Fibroblast of lung (primary cell): Measurements from ENCODE around the gene ELK3. TPM values are rescaled to one million over a fixed set of nuclear protein-coding genes. Genes with fewer than 3 reads are reported as not detected.

ENCODE experiments used
- DNase-seq, 2 donors: peaks; one replicate each; pipeline versions ENCODE4 v3.0.0 to v3.0.0-alpha.2; 2010; ENCODE audit warnings: low read depth in 2 of 2
- H2AFZ ChIP-seq: 2 replicates; pipeline ENCODE4 v1.5.1; 2012; ENCODE audit warnings: low read length, control low read depth, inconsistent platforms
- H3K27ac ChIP-seq: 2 replicates; pipeline ENCODE4 v1.5.1; 2011; ENCODE audit warnings: low read length, control low read depth; ENCODE audit not compliant: insufficient read depth
- H3K27me3 ChIP-seq: 2 replicates; pipeline ENCODE4 v1.5.1; 2011; ENCODE audit warnings: mild to moderate bottlenecking, low read length; ENCODE audit not compliant: control insufficient read depth, insufficient read depth
- H3K36me3 ChIP-seq: 2 replicates; pipeline ENCODE4 v1.5.1; 2011; ENCODE audit warnings: low read length; ENCODE audit not compliant: control insufficient read depth, insufficient read depth
- H3K4me1 ChIP-seq: 2 replicates; pipeline ENCODE4 v1.5.1; 2011; ENCODE audit warnings: low read length; ENCODE audit not compliant: control insufficient read depth, insufficient read depth; ENCODE audit errors: extremely low read depth
- H3K4me2 ChIP-seq: 2 replicates; pipeline ENCODE4 v1.5.1; 2011; ENCODE audit warnings: low read length, control low read depth; ENCODE audit not compliant: insufficient read depth; ENCODE audit errors: extremely low read depth
- H3K4me3 ChIP-seq, 4 experiments: fragments of 200-600 bp in 1 of 4; sonication (generic) in 1 of 4; replicated peaks in 1 of 4; 2 replicates each; pipeline ENCODE4 v1.5.1; 2011 to 2016; ENCODE audit warnings: low read length in 4 of 4, low read depth in 3 of 4, mild to moderate bottlenecking in 3 of 4, control low read depth in 2 of 4, inconsistent platforms in 1 of 4, mixed read lengths in 1 of 4; ENCODE audit not compliant: insufficient read depth in 1 of 4; ENCODE audit errors: control extremely low read depth in 1 of 4
- H3K79me2 ChIP-seq: 2 replicates; pipeline ENCODE4 v1.5.1; 2012; ENCODE audit warnings: mild to moderate bottlenecking, low read length, inconsistent platforms; ENCODE audit not compliant: control insufficient read depth, insufficient read depth
- H3K9ac ChIP-seq: 2 replicates; pipeline ENCODE4 v1.5.1; 2011; ENCODE audit warnings: mild to moderate bottlenecking, low read length, control low read depth; ENCODE audit not compliant: insufficient read depth
- H3K9me3 ChIP-seq: 2 replicates; pipeline ENCODE4 v1.5.1; 2012; ENCODE audit warnings: low read depth, low read length; ENCODE audit not compliant: control insufficient read depth, insufficient read depth
- H4K20me1 ChIP-seq: 2 replicates; pipeline ENCODE4 v1.5.1; 2011; ENCODE audit warnings: low read length; ENCODE audit not compliant: control insufficient read depth, insufficient read depth; ENCODE audit errors: extremely low read depth
- EZH2 ChIP-seq: IDR thresholded peaks from 2 replicates; pipeline ENCODE4 v1.5.1; 2012; ENCODE audit warnings: low read length, control low read depth, mild to moderate bottlenecking; ENCODE audit errors: missing control alignments
- polyA plus RNA-seq, 2 donors: library from polyadenylated mRNA; depleted of rRNA in 1 of 2; stranded (reverse) in 1 of 2; unstranded in 1 of 2; fragments of >200 nt; gene quantifications; 2 replicates each; pipeline ENCODE4 v1.2.1, GENCODE V29; 2011 to 2012; ENCODE audit warnings: missing spikeins in 1 of 2
- total RNA-seq: library from RNA; depleted of rRNA; stranded (reverse); fragments of >200 nt; gene quantifications from 2 replicates; pipeline ENCODE4 v1.2.1, GENCODE V29; 2014
- TF ChIP-seq, protein P1 (sequence below), 2 donors: IDR thresholded peaks in 1 of 2; conservative IDR thresholded peaks in 1 of 2; 1 replicate in 1 of 2; 2 replicates in 1 of 2; pipeline ENCODE4 v1.5.1; 2011 to 2012; ENCODE audit warnings: low read length in 2 of 2, control low read depth in 1 of 2, inconsistent platforms in 1 of 2, low read depth in 1 of 2, mild to moderate bottlenecking in 1 of 2

The ELK3 gene
- total and polyA plus RNA-seq, 2 donors (not counting 1 experiment from before 2014, with no cell fraction given), result 14.7 to 27.9 TPM

DNA sequence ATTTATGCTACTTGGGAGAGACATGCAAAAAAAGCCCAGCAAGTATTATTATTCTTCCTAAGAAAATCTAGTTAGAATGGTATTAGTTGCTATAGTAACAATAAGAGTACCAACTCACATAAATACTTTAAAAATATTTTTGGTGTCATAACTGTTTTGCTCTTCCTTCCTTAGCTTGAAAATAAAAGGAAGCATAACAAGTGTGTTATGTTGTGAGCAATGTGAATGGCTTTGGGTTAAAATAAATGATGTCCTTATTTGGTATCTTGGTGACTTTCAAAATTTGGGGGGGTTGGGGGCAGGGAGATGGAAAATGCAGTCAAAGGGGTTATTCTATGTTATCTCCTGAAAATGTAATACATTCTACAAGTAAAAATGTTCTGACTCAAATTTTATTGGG lies 91.0 kb downstream of the ELK3 start:
- no peaks in the 10 kb centered on the region for H4K20me1 ChIP-seq
- no peak overlapping the region for H2AFZ ChIP-seq
- H3K27me3 ChIP-seq, result no peaks in the 10 kb centered on the region
- H3K4me3 ChIP-seq, result no peak overlapping the region
- H3K79me2 ChIP-seq, result no peaks in the 10 kb centered on the region
- no peak overlapping the region for H3K4me2 ChIP-seq
- DNase-seq, result no peak
- no peak overlapping the region for H3K9ac ChIP-seq
- H3K36me3 ChIP-seq, result peaks cover 7% of the 10 kb centered on the region
- TF ChIP-seq EZH2, result no peak
- TF ChIP-seq, protein P1, sequence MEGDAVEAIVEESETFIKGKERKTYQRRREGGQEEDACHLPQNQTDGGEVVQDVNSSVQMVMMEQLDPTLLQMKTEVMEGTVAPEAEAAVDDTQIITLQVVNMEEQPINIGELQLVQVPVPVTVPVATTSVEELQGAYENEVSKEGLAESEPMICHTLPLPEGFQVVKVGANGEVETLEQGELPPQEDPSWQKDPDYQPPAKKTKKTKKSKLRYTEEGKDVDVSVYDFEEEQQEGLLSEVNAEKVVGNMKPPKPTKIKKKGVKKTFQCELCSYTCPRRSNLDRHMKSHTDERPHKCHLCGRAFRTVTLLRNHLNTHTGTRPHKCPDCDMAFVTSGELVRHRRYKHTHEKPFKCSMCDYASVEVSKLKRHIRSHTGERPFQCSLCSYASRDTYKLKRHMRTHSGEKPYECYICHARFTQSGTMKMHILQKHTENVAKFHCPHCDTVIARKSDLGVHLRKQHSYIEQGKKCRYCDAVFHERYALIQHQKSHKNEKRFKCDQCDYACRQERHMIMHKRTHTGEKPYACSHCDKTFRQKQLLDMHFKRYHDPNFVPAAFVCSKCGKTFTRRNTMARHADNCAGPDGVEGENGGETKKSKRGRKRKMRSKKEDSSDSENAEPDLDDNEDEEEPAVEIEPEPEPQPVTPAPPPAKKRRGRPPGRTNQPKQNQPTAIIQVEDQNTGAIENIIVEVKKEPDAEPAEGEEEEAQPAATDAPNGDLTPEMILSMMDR (conservative IDR thresholded peaks at IDR 0.05 in 1 of 2, IDR thresholded peaks at IDR 0.05 in 1 of 2; ENCODE audit: low read depth in 1 of 2, low read length in 2 of 2), result no peak
- H3K4me1 ChIP-seq, result no peaks in the 10 kb centered on the region
- H3K9me3 ChIP-seq, result no peaks in the 10 kb centered on the region
- H3K27ac ChIP-seq, result no peak overlapping the region

DNA sequence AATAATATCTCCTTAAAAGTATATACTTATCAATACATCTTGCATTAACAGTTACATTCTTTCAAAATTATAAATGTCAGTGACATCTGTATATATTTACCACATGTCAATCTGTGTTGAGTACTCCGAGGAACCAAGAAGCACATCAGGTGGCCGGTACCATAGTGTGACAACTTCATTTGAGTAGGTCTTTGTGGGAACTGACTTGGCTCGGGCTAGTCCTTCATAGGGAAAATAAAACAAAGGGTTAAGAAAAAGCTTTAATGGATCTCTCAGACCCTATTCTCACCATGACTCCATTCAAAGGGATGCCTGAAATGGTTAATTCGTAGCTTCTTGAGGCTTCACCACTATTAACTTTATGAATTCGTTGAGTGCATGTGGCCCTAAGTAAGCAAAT lies 94.9 kb downstream of the ELK3 start:
- Histone ChIP-seq H3K9ac (no peak overlapping the region), H3K9me3 (no peaks in the 10 kb centered on the region), H3K27ac (no peak overlapping the region), H3K4me3 (no peak overlapping the region), H3K36me3 (peaks cover 8% of the 10 kb centered on the region), H3K4me2 (no peak overlapping the region), H2AFZ (no peak overlapping the region), H3K27me3 (no peaks in the 10 kb centered on the region), H3K79me2 (no peaks in the 10 kb centered on the region), H4K20me1 (no peaks in the 10 kb centered on the region), H3K4me1 (no peaks in the 10 kb centered on the region)
- no peak for DNase-seq
- TF ChIP-seq EZH2, result no peak
- TF ChIP-seq, protein P1 (conservative IDR thresholded peaks at IDR 0.05 in 1 of 2, IDR thresholded peaks at IDR 0.05 in 1 of 2; ENCODE audit: low read depth in 1 of 2, low read length in 2 of 2), result no peak

DNA sequence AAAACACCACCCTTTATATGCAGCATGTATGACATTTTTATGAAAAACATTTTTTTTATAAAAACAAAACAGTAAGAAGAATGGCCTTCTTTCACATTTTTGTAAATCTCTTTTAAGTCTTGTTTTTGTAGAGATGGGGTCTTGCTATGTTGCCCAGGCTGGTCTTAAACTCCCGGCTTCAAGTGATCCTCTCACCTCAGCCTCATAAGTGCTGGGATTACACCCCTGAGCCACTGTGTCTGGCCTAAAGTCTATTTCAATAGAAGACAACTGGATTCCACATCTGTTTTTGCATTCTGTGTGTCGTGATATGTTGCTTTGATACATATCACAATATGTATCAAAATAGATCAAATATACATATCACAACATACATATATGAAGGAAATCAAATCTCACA lies 98.9 kb downstream of the ELK3 start:
- Histone ChIP-seq H4K20me1 (no peaks in the 10 kb centered on the region), H3K36me3 (peaks cover 1% of the 10 kb centered on the region), H3K4me3 (no peak overlapping the region), H3K4me1 (no peaks in the 10 kb centered on the region), H3K27ac (no peak overlapping the region), H3K27me3 (no peaks in the 10 kb centered on the region), H3K79me2 (no peaks in the 10 kb centered on the region), H3K4me2 (no peak overlapping the region), H3K9me3 (no peaks in the 10 kb centered on the region), H3K9ac (no peak overlapping the region), H2AFZ (no peak overlapping the region)
- DNase-seq, result no peak
- TF ChIP-seq, protein P1 (conservative IDR thresholded peaks at IDR 0.05 in 1 of 2, IDR thresholded peaks at IDR 0.05 in 1 of 2; ENCODE audit: low read depth in 1 of 2, low read length in 2 of 2), result no peak
- no peak for TF ChIP-seq EZH2
